MCF 10A (cell line): ENCODE results near the gene ARMS2. TPM values are rescaled to one million over a fixed set of nuclear protein-coding genes. Genes with fewer than 3 reads are reported as not detected.

Experiments
- BruUV-seq: library from RNA; stranded (reverse); fragments of 400-500 nt; replicated peaks from 2 replicates; lab custom pipeline; 2021; lab: Mats Ljungman, UMichigan
- CTCF ChIA-PET: fragments of 300-600 bp; sonication (Branson Sonifier 250); formaldehyde crosslinking; extraction: SDS; loops from one replicate; lab custom pipeline; 2021; ENCODE audit warnings: antibody characterized with exemption, inconsistent platforms; lab: Yijun Ruan, JAX
- POLR2A ChIA-PET: fragments of 300-600, 350-650 bp; sonication (Branson Sonifier 250); formaldehyde crosslinking; extraction: SDS; loops from one replicate; lab custom pipeline; 2020; ENCODE audit warnings: antibody characterized with exemption, inconsistent platforms; lab: Yijun Ruan, JAX
- DNase-seq: peaks from one replicate; pipeline ENCODE4 v3.0.0-alpha.2; 2018; ENCODE audit not compliant: unreplicated experiment
- H3K27ac Mint-ChIP-seq: one replicate; pipeline ENCODE4 v1.8.0; 2022; ENCODE audit warnings: mild to moderate bottlenecking, low read depth, mixed read lengths; ENCODE audit not compliant: unreplicated experiment
- H3K27me3 Mint-ChIP-seq: one replicate; pipeline ENCODE4 v1.8.0; 2022; ENCODE audit warnings: mixed read lengths; ENCODE audit not compliant: insufficient read depth, unreplicated experiment
- H3K36me3 Mint-ChIP-seq: one replicate; pipeline ENCODE4 v1.8.0; 2022; ENCODE audit warnings: mild to moderate bottlenecking, moderate library complexity, mixed read lengths; ENCODE audit not compliant: insufficient read depth, unreplicated experiment
- H3K4me1 Mint-ChIP-seq: one replicate; pipeline ENCODE4 v1.8.0; 2022; ENCODE audit warnings: mixed read lengths; ENCODE audit not compliant: insufficient read depth, unreplicated experiment
- H3K4me3 Mint-ChIP-seq: one replicate; pipeline ENCODE4 v1.8.0; 2022; ENCODE audit warnings: mild to moderate bottlenecking, moderate library complexity, mixed read lengths; ENCODE audit not compliant: unreplicated experiment
- H3K9me3 Mint-ChIP-seq: one replicate; pipeline ENCODE4 v1.8.0; 2022; ENCODE audit warnings: mixed read lengths; ENCODE audit not compliant: unreplicated experiment
- intact Hi-C: fragments of 100-400 bp; cut with micrococcal nuclease; formaldehyde crosslinking; loops from 2 replicates; pipeline ENCODE4 v1.14.1; 2022
- total RNA-seq: library from RNA; stranded (reverse); gene quantifications from 2 replicates; pipeline ENCODE4 v1.2.3, GENCODE V29; 2022
- TF ChIP-seq, protein P1 (sequence below): fragments of 200-600 bp; IDR thresholded peaks from one replicate; pipeline ENCODE4 v1.8.0; 2022; ENCODE audit warnings: antibody characterized with exemption, mild to moderate bottlenecking; ENCODE audit not compliant: unreplicated experiment

The ARMS2 gene
- total RNA-seq, 1 experiment from 2014 or later = not detected

GRCh38 chr10:122460891-122461293 is 6.4 kb downstream of the ARMS2 start:
- Mint-ChIP-seq H3K36me3 (peaks cover 19% of the 10 kb centered on the region), H3K27me3 (no peaks in the 10 kb centered on the region), H3K4me3 (peak overlapping the region; percentile 99), H3K4me1 (peaks cover 34% of the 10 kb centered on the region), H3K9me3 (no peaks in the 10 kb centered on the region), H3K27ac (no peak overlapping the region)
- ChIA-PET CTCF (interaction anchor here (0.8 kb wide), 1 partner anchor 162 kb away, joined by 4 read pairs; no protein-coding TSS in a partner anchor), POLR2A (interaction anchor here (0.7 to 15.0 kb wide), 5 partner anchors 8 to 105 kb away, joined by 3 to 291 read pairs (median 4); no protein-coding TSS in a partner anchor)
- DNase-seq = no peak
- no TSS peak for BruUV-seq
- TF ChIP-seq, protein P1, sequence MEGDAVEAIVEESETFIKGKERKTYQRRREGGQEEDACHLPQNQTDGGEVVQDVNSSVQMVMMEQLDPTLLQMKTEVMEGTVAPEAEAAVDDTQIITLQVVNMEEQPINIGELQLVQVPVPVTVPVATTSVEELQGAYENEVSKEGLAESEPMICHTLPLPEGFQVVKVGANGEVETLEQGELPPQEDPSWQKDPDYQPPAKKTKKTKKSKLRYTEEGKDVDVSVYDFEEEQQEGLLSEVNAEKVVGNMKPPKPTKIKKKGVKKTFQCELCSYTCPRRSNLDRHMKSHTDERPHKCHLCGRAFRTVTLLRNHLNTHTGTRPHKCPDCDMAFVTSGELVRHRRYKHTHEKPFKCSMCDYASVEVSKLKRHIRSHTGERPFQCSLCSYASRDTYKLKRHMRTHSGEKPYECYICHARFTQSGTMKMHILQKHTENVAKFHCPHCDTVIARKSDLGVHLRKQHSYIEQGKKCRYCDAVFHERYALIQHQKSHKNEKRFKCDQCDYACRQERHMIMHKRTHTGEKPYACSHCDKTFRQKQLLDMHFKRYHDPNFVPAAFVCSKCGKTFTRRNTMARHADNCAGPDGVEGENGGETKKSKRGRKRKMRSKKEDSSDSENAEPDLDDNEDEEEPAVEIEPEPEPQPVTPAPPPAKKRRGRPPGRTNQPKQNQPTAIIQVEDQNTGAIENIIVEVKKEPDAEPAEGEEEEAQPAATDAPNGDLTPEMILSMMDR = no peak
- intact Hi-C loops = no loop called here

DNA sequence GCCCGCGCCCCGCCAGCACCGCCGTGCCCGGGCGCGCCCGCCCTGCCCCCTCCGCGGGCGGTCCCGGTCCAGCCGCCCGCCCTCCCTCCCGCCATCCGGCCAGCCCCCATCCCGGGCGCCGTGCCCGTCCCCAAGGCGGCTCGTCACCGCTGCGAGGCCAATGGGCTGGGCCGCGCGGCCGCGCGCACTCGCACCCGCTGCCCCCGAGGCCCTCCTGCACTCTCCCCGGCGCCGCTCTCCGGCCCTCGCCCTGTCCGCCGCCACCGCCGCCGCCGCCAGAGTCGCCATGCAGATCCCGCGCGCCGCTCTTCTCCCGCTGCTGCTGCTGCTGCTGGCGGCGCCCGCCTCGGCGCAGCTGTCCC is 6.9 kb downstream of the ARMS2 start, which contains the start of gene HTRA1:
Gene HTRA1 (plus strand): TSS at position 187 of the 362 bp plus-strand sequence. CDS start 100 bp downstream, at position 287.
- no TSS peak for BruUV-seq
- no peaks in the 10 kb centered on the region for H3K27me3 Mint-ChIP-seq
- H3K36me3 Mint-ChIP-seq = peaks cover 19% of the 10 kb centered on the region
- H3K27ac Mint-ChIP-seq = no peak within 1 kb of the TSS
- no peaks in the 10 kb centered on the region for H3K9me3 Mint-ChIP-seq
- peak within 1 kb of the TSS; percentile 99 for H3K4me3 Mint-ChIP-seq
- peak; percentile 78 for DNase-seq
- ChIA-PET CTCF (no interaction called here), POLR2A (interaction anchor here (0.6 to 15.0 kb wide), 8 partner anchors 9 to 104 kb away, joined by 3 to 291 read pairs (median 4); no protein-coding TSS in a partner anchor)
- intact Hi-C loops = no loop called here
- TF ChIP-seq, protein P1 = no peak
- peaks cover 34% of the 10 kb centered on the region for H3K4me1 Mint-ChIP-seq

DNA sequence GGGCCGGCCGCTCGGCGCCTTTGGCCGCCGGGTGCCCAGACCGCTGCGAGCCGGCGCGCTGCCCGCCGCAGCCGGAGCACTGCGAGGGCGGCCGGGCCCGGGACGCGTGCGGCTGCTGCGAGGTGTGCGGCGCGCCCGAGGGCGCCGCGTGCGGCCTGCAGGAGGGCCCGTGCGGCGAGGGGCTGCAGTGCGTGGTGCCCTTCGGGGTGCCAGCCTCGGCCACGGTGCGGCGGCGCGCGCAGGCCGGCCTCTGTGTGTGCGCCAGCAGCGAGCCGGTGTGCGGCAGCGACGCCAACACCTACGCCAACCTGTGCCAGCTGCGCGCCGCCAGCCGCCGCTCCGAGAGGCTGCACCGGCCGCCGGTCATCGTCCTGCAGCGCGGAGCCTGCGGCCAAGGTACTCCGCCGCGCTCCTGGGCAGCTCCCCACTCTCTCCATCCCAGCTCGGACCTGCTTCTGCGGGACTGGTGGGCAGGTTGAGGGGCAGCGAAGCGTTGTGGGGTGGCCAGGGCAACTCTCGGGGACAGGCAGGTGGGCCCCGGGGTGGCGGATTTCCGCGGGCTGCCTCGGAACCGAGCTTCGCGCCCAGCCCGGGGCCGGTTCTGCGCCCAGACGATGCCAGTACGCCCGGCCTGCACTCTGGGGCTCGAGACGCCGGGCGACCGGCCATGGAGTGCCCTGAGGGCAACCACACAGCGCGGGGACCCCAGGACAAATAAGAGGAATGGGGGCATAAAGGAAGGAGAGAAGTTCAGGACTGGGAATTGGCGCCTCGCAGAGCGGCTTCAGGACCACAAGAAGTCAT is 7.5 kb downstream of the ARMS2 start:
- Mint-ChIP-seq H3K27me3 (no peaks in the 10 kb centered on the region), H3K4me1 (peaks cover 34% of the 10 kb centered on the region), H3K27ac (no peak overlapping the region), H3K4me3 (peak overlapping the region; percentile 99), H3K9me3 (no peaks in the 10 kb centered on the region), H3K36me3 (peaks cover 19% of the 10 kb centered on the region)
- ChIA-PET CTCF (interaction anchor here (0.6 to 1.0 kb wide), 4 partner anchors 16 to 321 kb away, joined by 3 read pairs; no protein-coding TSS in a partner anchor), POLR2A (interaction anchor here (0.6 to 15.0 kb wide), 10 partner anchors 8 to 104 kb away, joined by 3 to 291 read pairs (median 4); no protein-coding TSS in a partner anchor)
- DNase-seq = peak; percentile 42
- TF ChIP-seq, protein P1 = no peak
- BruUV-seq = no TSS peak
- intact Hi-C loops = loop anchor here (1.0 kb wide), 1 partner anchor 48 kb away; no protein-coding TSS in a partner anchor
